IMR-90 (cell line): ENCODE data around the gene HEATR5A.

Source experiments
- CEBPB ChIP-seq: IDR thresholded peaks from 2 replicates; pipeline ENCODE4 v1.6.1; 2012; ENCODE audit warnings: low read depth, low read length, improper control_type of control experiment
- CTCF ChIP-seq: conservative IDR thresholded peaks from 2 replicates; pipeline ENCODE4 v1.5.1; 2012; ENCODE audit warnings: mild to moderate bottlenecking, low read depth, low read length, improper control_type of control experiment
- MAFK ChIP-seq: IDR thresholded peaks from 2 replicates; pipeline ENCODE4 v1.6.1; 2012; ENCODE audit warnings: low read depth, low read length, improper control_type of control experiment
- MAZ ChIP-seq: IDR thresholded peaks from 2 replicates; pipeline ENCODE4 v1.6.1; 2012; ENCODE audit warnings: low read depth, mild to moderate bottlenecking, low read length, improper control_type of control experiment, moderate library complexity, borderline replicate concordance
- POLR2A ChIP-seq: IDR thresholded peaks from 2 replicates; pipeline ENCODE4 v1.6.1; 2012; ENCODE audit warnings: mild to moderate bottlenecking, low read depth, low read length
- RCOR1 ChIP-seq: IDR thresholded peaks from 2 replicates; pipeline ENCODE4 v1.6.1; 2012; ENCODE audit warnings: mild to moderate bottlenecking, low read length, improper control_type of control experiment; ENCODE audit not compliant: insufficient replicate concordance
- RFX5 ChIP-seq: IDR thresholded peaks from 2 replicates; pipeline ENCODE4 v1.8.0; 2012; ENCODE audit warnings: low read depth, mild to moderate bottlenecking, low read length, moderate library complexity
- SMC3 ChIP-seq: fragments of 150-350 bp; IDR thresholded peaks from 2 replicates; pipeline ENCODE4 v1.6.1; 2016; ENCODE audit warnings: low read depth, mild to moderate bottlenecking, antibody characterized with exemption, low read length, moderate library complexity
- TF ChIP-seq, protein P1 (sequence below): fragments of 150-350 bp; IDR thresholded peaks from 2 replicates; pipeline ENCODE4 v1.6.1; 2017; ENCODE audit warnings: mild to moderate bottlenecking, antibody characterized with exemption, low read length, low read depth

GRCh38 chr14:31461545-31461944 is 41.2 kb upstream of the HEATR5A start:
- TF ChIP-seq CTCF, result no peak
- no peak for TF ChIP-seq MAFK
- TF ChIP-seq CEBPB, result no peak
- no peak for TF ChIP-seq RCOR1
- no peak for TF ChIP-seq MAZ
- TF ChIP-seq SMC3, result no peak
- TF ChIP-seq POLR2A, result no peak
- TF ChIP-seq, protein P1, sequence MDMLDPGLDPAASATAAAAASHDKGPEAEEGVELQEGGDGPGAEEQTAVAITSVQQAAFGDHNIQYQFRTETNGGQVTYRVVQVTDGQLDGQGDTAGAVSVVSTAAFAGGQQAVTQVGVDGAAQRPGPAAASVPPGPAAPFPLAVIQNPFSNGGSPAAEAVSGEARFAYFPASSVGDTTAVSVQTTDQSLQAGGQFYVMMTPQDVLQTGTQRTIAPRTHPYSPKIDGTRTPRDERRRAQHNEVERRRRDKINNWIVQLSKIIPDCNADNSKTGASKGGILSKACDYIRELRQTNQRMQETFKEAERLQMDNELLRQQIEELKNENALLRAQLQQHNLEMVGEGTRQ, result no peak
- no peak for TF ChIP-seq RFX5
